NB4 (cell line): ENCODE measurements around the gene VANGL2.

Source experiments
- DNase-seq: peaks from one replicate; pipeline ENCODE4 v3.0.0; 2010; ENCODE audit warnings: low read depth
- H3K4me3 ChIP-seq: one replicate; pipeline ENCODE4 v1.5.1; 2011; ENCODE audit warnings: mild to moderate bottlenecking, low read depth, low read length, moderate library complexity
- CTCF ChIP-seq: IDR thresholded peaks from one replicate; pipeline ENCODE4 v1.5.1; 2012; ENCODE audit warnings: low read depth, low read length
- MYC ChIP-seq: IDR thresholded peaks from 2 replicates; pipeline ENCODE4 v1.6.1; 2011; ENCODE audit warnings: low read depth, low read length
- POLR2A ChIP-seq: IDR thresholded peaks from 2 replicates; pipeline ENCODE4 v1.6.1; 2011; ENCODE audit warnings: mild to moderate bottlenecking; ENCODE audit not compliant: insufficient read length; ENCODE audit errors: extremely low read depth
- TF ChIP-seq, protein P1 (sequence below): IDR thresholded peaks from 2 replicates; pipeline ENCODE4 v1.6.1; 2011; ENCODE audit warnings: low read depth, low read length

Gene VANGL2

GRCh38 chr1:160471253-160471652 lies 70.9 kb downstream of the VANGL2 start:
- no peak overlapping the region for H3K4me3 ChIP-seq
- no peak for DNase-seq
- TF ChIP-seq MYC (no peak), POLR2A (no peak), CTCF (no peak)
- TF ChIP-seq, protein P1, sequence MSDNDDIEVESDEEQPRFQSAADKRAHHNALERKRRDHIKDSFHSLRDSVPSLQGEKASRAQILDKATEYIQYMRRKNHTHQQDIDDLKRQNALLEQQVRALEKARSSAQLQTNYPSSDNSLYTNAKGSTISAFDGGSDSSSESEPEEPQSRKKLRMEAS = no peak

DNA sequence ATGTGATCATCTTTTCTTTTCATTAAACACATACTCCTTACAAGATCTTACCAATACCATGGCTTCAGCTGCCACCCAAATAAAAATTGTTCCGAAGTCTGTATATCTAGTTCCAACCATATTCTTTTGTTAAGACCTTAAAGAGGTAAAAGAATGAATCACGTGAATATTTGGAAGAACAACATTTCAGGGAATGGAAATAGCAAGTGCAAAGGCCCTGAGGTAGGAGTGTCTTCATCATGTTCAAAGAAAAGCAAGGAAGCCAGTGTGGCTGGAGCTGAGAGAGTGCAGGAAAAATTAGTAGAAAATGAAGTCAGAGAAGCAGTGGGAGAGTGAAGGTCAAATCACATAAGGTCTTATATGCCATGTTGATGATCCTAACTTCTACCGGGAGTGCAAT lies 71.7 kb downstream of the VANGL2 start:
- TF ChIP-seq CTCF (no peak), MYC (no peak), POLR2A (no peak)
- TF ChIP-seq, protein P1 = no peak
- H3K4me3 ChIP-seq = no peak overlapping the region

DNA sequence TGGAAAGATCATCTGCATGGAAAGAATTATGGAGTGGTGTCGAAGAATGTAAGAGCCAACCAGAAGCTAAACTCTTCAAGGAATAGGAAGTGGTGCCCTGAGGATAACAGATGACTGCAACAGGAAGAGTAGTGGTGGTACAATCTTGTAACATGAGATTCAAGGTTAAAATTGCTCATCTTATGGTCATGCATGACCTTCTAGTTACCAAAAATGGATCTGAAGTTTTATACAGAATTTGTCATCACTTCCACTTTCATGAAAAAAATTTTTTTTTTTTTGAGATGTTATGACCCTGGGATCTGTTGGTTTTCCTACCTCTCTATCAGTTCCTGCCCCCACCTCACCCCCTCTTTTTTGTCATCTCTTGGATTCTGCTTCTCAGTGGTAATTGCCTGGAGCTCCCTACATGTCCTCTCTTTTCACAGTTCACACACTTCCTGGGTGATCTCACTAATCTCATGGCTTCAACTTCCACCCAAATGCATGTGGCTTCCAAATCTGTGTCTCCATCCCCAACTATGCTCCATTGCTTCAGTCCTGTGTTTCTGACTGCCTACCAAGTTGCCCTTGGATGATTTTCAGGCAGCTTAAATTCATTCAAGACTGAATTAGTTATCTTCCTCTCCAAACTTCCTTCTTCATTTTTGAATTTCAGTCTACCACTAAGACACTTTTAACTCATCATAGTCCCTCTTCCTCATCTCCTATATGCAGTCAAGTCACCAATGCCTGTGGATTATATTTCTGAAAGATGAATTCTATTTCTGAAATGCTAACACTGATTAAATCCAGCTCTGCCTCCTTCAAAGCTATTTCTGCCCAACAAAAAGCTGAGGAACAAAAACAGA lies 74.3 kb downstream of the VANGL2 start:
- no peak for DNase-seq
- no peak overlapping the region for H3K4me3 ChIP-seq
- TF ChIP-seq, protein P1 = no peak
- TF ChIP-seq CTCF = no peak
- TF ChIP-seq MYC = no peak
- TF ChIP-seq POLR2A = no peak

More for the DNA sequence above, 71.7 kb downstream of the VANGL2 start:
- no peak for DNase-seq
